ES-I3 (cell line): Measurements from ENCODE around the gene SYCN.

Source experiments
- H3K36me3 ChIP-seq: 2 replicates; pipeline ENCODE4 v1.6.1; 2013; ENCODE audit warnings: mild to moderate bottlenecking, low read length, control low read depth, moderate library complexity; ENCODE audit not compliant: insufficient read depth
- H3K4me1 ChIP-seq: 2 replicates; pipeline ENCODE4 v1.6.1; 2013; ENCODE audit warnings: mild to moderate bottlenecking, control low read depth, low read length; ENCODE audit not compliant: insufficient read depth
- H3K9ac ChIP-seq: 2 replicates; pipeline ENCODE4 v1.6.1; 2013; ENCODE audit warnings: low read depth, mild to moderate bottlenecking, low read length, moderate library complexity
- H3K9me3 ChIP-seq: 2 replicates; pipeline ENCODE4 v1.6.1; 2013; ENCODE audit warnings: mild to moderate bottlenecking, low read length, moderate library complexity; ENCODE audit not compliant: control insufficient read depth, insufficient read depth

Gene SYCN

DNA sequence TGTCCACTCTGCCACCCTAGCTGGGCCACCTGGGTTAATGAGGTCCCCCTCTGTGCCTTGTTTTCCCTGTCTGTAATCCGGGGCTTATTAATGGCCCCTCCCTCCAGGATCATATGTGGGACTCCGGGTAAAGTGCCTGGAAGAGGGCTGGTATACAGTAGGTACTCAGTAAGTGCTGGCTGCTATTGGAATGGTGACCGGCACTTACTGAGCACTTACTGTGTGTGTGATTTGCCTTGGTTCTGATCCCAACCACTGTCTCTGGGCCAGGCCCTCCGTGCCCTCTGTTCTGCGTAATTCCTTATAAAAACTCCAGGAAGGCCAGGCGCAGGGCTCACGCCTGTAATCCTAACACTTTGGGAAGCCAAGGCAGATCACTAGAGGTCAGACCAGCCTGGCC is 38.2 kb downstream of the SYCN start:
- Histone ChIP-seq H3K36me3 (no peaks in the 10 kb centered on the region), H3K9me3 (no peaks in the 10 kb centered on the region), H3K9ac (no peak overlapping the region), H3K4me1 (peaks cover 14% of the 10 kb centered on the region; the same call in 1 of the 2 replicates)

GRCh38 chr19:39164289-39164688 is 39.8 kb downstream of the SYCN start:
- Histone ChIP-seq H3K4me1 (peaks cover 14% of the 10 kb centered on the region; the same call in 1 of the 2 replicates), H3K9ac (no peak overlapping the region), H3K36me3 (no peaks in the 10 kb centered on the region), H3K9me3 (no peaks in the 10 kb centered on the region)

DNA sequence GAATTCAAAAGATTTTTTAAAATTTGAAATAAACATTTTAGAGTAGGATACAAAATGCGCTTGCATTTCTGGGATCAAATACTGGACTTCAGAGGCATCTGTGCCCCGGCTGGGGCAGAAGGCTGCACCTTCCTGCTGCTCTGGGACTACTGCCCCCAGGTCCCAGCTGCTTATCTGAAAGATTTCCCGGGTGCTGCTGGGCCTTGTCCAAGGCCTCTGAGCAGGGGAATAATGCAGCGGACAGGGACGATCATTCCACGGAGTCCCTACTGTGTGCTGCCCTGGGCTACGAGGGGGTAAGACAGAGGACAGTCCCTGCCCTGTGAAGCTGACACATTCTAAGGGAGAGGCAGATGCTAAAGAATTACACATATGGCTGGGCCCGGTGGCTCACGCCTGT is 40.4 kb downstream of the SYCN start:
- H3K36me3 ChIP-seq = no peaks in the 10 kb centered on the region; the same call in 1 of the 2 replicates
- H3K9me3 ChIP-seq = no peaks in the 10 kb centered on the region
- no peak overlapping the region for H3K9ac ChIP-seq
- H3K4me1 ChIP-seq = peaks cover 14% of the 10 kb centered on the region; the same call in 1 of the 2 replicates

DNA sequence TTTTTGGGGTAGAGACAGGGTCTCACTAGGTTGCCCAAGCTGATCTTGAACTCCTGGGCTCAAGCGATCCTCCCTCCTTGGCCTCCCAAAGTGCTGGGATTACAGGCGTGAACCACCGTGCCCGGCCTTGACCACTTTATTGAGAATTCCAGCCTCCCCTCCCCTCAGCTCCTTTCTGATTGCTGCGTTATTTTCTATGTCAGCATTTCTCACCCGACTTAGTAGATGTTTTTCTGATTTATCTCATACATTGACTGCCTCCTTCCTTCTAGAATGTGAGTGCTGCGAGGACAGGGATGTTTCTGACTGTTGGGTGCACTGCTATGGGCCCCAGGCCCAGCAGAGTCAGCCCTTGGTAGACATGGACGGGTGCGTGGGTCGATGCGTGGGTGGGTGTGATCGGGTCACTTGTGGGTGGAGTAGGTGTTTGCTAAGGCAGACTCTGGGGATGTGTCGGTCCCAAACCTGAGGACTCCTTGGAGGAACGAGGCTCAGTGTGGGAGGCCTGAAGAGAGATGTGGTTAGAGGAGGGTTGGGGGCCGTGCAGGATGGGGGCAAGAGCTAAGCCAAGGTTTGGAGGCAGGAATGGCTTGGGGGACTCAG is 41.5 kb downstream of the SYCN start:
- H3K36me3 ChIP-seq = no peaks in the 10 kb centered on the region; the same call in 1 of the 2 replicates
- H3K9me3 ChIP-seq = no peaks in the 10 kb centered on the region
- peaks cover 8% of the 10 kb centered on the region; the same call in 1 of the 2 replicates for H3K4me1 ChIP-seq
- H3K9ac ChIP-seq = no peak overlapping the region

DNA sequence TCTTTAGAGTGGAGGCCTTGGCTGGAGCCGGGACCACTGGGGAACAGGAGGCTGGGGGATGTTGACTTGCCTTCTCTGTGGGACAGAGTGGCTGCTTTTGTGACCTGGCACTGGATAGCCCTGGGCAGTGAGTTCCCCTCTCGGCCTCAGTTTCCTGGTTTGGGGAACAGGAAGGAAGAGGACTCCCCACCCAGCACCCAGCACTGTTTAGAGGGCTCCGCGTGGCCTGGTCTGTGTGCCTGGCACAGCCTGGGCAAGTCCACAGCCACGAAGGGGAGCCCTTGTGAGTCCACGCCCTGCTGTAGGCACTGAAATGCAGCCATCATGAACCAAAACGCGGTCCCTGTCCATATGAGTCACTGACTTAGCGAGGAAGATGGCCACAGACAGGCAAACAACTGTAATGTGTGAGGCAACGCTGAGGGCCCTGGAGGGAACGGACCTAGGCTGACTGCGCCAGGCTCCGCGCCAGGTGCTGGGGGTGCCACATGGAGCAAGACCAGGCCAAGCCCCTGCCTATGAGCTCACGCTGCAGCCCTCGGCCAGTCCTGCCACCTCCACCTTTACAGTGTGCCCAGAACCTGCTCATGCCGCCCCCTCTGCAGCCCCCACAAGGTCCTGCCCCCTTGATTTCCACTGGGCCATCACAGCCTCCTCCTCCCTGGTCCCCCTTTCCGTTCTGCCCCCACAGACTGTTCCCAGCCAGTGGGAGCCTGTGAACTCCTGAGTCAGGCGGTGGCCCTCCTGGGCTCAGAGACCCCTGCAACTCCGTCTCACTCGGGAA is 43.0 kb downstream of the SYCN start:
- Histone ChIP-seq H3K9ac (no peak overlapping the region), H3K4me1 (no peaks in the 10 kb centered on the region; the same call in 1 of the 2 replicates), H3K36me3 (no peaks in the 10 kb centered on the region; the same call in 1 of the 2 replicates)

GRCh38 chr19:39160523-39160861 is 43.6 kb downstream of the SYCN start:
- H3K36me3 ChIP-seq = no peaks in the 10 kb centered on the region; the same call in 1 of the 2 replicates
- H3K9ac ChIP-seq = no peak overlapping the region
- peaks cover 4% of the 10 kb centered on the region; the same call in 1 of the 2 replicates for H3K4me1 ChIP-seq
- H3K9me3 ChIP-seq = no peaks in the 10 kb centered on the region

More for the DNA sequence above, 43.0 kb downstream of the SYCN start:
- no peaks in the 10 kb centered on the region for H3K9me3 ChIP-seq

DNA sequence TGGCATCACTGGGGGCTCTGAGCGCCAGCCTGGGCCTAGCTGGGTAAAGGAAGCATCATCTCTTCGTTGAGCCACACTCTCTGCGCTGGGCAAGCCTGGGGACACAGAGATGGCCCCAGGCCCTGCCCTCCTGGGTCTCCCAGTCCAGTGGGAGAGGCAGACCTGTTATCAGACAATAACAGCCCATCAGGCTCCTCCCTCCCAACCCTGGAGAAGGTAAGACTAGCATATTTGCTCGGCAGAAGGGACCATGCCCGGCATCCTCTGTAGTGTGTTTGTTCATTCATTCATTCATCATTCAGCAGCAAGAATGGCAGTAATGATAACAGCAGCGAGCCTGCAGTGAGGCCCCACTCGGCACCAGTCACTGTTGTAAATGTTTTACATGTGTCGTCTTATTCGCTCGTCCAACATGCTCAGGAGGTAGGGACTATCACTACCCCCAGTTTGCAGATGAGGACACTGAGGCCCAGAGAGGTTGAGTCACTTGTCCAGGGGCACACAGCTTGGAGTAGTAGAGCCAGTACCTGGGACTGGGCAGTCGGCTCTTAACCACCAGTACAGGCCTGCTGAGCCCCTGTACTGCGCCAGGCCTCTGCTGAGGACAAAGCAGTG is 45.3 kb downstream of the SYCN start:
- Histone ChIP-seq H3K36me3 (no peaks in the 10 kb centered on the region; the same call in 1 of the 2 replicates), H3K4me1 (peaks cover 4% of the 10 kb centered on the region; the same call in 1 of the 2 replicates), H3K9ac (no peak overlapping the region), H3K9me3 (no peaks in the 10 kb centered on the region)

GRCh38 chr19:39157997-39158389 is 46.1 kb downstream of the SYCN start:
- no peak overlapping the region for H3K9ac ChIP-seq
- no peaks in the 10 kb centered on the region for H3K9me3 ChIP-seq
- H3K36me3 ChIP-seq = no peaks in the 10 kb centered on the region; the same call in 1 of the 2 replicates
- peaks cover 4% of the 10 kb centered on the region; the same call in 1 of the 2 replicates for H3K4me1 ChIP-seq

GRCh38 chr19:39157275-39157996 is 46.6 kb downstream of the SYCN start:
- H3K36me3 ChIP-seq = no peaks in the 10 kb centered on the region; the same call in 1 of the 2 replicates
- H3K9ac ChIP-seq = no peak overlapping the region
- H3K9me3 ChIP-seq = no peaks in the 10 kb centered on the region
- peaks cover 4% of the 10 kb centered on the region; the same call in 1 of the 2 replicates for H3K4me1 ChIP-seq

DNA sequence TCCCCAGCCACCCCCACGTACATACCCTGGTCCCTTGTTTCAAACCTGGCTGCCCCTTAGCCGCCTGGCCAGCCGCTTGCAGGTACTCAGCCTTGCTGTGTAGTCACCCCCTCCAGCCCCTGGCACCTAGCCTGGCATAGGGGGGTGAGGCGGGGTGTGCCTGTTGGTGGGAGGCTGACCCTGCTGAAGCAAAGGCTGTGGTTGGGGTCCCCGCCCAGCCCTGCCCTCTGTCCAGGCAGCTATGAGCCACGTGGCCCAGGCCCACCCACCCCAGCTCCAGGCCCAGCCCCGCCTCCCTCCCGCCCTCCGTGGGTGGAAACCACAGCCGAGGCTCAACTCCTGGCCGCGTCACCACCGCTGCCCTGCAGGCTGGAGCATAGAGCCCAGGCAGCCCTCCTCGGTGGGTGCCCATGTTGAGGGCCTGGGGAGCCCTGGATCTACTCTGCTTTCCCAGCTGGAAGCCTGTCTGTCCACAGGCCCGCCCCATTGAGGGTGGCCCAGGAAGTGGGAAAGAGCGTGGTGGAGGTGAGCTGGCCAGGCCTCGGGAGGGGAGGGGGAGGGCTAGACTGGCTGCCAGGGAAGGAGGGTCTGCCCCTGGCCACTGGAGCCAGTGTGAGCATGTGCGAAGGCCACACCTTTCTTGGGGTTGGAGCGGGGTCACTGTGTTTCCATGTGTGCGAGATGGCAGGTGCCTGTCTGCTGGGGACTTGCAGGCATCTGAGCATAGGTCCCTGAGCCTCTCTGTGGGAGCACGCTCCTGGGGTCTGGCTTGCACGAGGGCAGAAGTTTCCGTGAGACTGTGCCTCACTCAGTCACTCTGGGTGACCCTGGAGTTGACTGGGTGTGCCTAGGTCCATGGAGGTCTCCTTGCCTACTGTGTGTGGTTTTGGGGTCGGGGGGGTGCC is 47.5 kb downstream of the SYCN start:
- Histone ChIP-seq H3K36me3 (no peaks in the 10 kb centered on the region; the same call in 1 of the 2 replicates), H3K4me1 (peaks cover 4% of the 10 kb centered on the region; the same call in 1 of the 2 replicates), H3K9me3 (no peaks in the 10 kb centered on the region), H3K9ac (no peak overlapping the region)

- Histone ChIP-seq H3K9ac (no peak overlapping the region), H3K9me3 (no peaks in the 10 kb centered on the region), H3K4me1 (peaks cover 4% of the 10 kb centered on the region; the same call in 1 of the 2 replicates), H3K36me3 (no peaks in the 10 kb centered on the region; the same call in 1 of the 2 replicates)
These were observed 48.3 kb downstream of the SYCN start for GRCh38 chr19:39155741-39156140.

- Histone ChIP-seq H3K4me1 (peaks cover 4% of the 10 kb centered on the region; the same call in 1 of the 2 replicates), H3K9ac (no peak overlapping the region), H3K9me3 (no peaks in the 10 kb centered on the region), H3K36me3 (no peaks in the 10 kb centered on the region; the same call in 1 of the 2 replicates)
These were observed 48.9 kb downstream of the SYCN start for GRCh38 chr19:39155114-39155700.

- Histone ChIP-seq H3K36me3 (no peaks in the 10 kb centered on the region; the same call in 1 of the 2 replicates), H3K9ac (no peak overlapping the region), H3K9me3 (no peaks in the 10 kb centered on the region), H3K4me1 (peaks cover 4% of the 10 kb centered on the region; the same call in 1 of the 2 replicates)
These were observed 49.4 kb downstream of the SYCN start for GRCh38 chr19:39154629-39155100.
